K562 (cell line): ENCODE data around the gene WDR27. TPM values are rescaled to one million over a fixed set of nuclear protein-coding genes. Genes with fewer than 3 reads are reported as not detected.

Source experiments
- ASH1L ChIP-seq: fragments of 450-650 bp; IDR thresholded peaks from 2 replicates; pipeline ENCODE4 v1.6.1; 2018; ENCODE audit warnings: borderline replicate concordance, mild to moderate bottlenecking, low read depth; ENCODE audit not compliant: partially characterized antibody
- CREBBP ChIP-seq: IDR thresholded peaks from one replicate; pipeline ENCODE4 v1.6.1; 2012; ENCODE audit warnings: low read depth, mild to moderate bottlenecking, control low read depth, inconsistent platforms, low read length
- CREM ChIP-seq: IDR thresholded peaks from 2 replicates; pipeline ENCODE4 v1.6.1; 2014; ENCODE audit warnings: antibody characterized with exemption, low read depth
- E4F1 ChIP-seq: fragments of 250-450 bp; sonication (Bioruptor Pico); IDR thresholded peaks from 2 replicates; pipeline ENCODE4 v1.5.0; 2021; ENCODE audit warnings: mild to moderate bottlenecking, borderline replicate concordance
- JUND ChIP-seq, 2 experiments: IDR thresholded peaks; 2 replicates in 1 of 2; 3 replicates in 1 of 2; pipeline ENCODE4 v1.6.1; 2011; ENCODE audit warnings: borderline replicate concordance in 2 of 2, low read depth in 2 of 2, low read length in 2 of 2, improper control_type of control experiment in 1 of 2, missing biosample characterization in 1 of 2, missing genetic modification characterization in 1 of 2, missing genetic modification reagents in 1 of 2
- KDM1A ChIP-seq, 2 experiments: fragments of 450-650 bp; IDR thresholded peaks; 2 replicates each; pipeline ENCODE4 v1.6.1; 2016; ENCODE audit warnings: mild to moderate bottlenecking in 2 of 2
- NELFE ChIP-seq: IDR thresholded peaks from 2 replicates; pipeline ENCODE4 v1.6.1; 2011; ENCODE audit warnings: mild to moderate bottlenecking; ENCODE audit not compliant: insufficient read depth, insufficient read length
- NEUROD1 ChIP-seq: fragments of 150-350 bp; IDR thresholded peaks from 2 replicates; pipeline ENCODE4 v1.6.1; 2014; ENCODE audit warnings: borderline replicate concordance, low read length, low read depth; ENCODE audit not compliant: partially characterized antibody
- POLR3G ChIP-seq: IDR thresholded peaks from 2 replicates; pipeline ENCODE4 v1.6.1; 2011; ENCODE audit not compliant: insufficient read length, insufficient replicate concordance; ENCODE audit errors: extremely low read depth
- RB1 ChIP-seq: fragments of 450-650 bp; IDR thresholded peaks from 2 replicates; pipeline ENCODE4 v1.6.1; 2017; ENCODE audit warnings: low read depth, mild to moderate bottlenecking
- RFX7 ChIP-seq: fragments of 250-450 bp; sonication (Bioruptor Pico); IDR thresholded peaks from 2 replicates; pipeline ENCODE4 v1.5.1; 2021; ENCODE audit warnings: mild to moderate bottlenecking
- SOX6 ChIP-seq: fragments of 450-650 bp; IDR thresholded peaks from 2 replicates; pipeline ENCODE4 v1.6.1; 2014; ENCODE audit warnings: mild to moderate bottlenecking
- ZKSCAN3 ChIP-seq: fragments of 250-450 bp; sonication (Bioruptor Pico); IDR thresholded peaks from 2 replicates; pipeline ENCODE4 v1.4.0; 2020
- ZNF24 ChIP-seq: fragments of 450-650 bp; IDR thresholded peaks from 2 replicates; pipeline ENCODE4 v1.6.1; 2016
- ZNF586 ChIP-seq: fragments of 450-650 bp; formaldehyde crosslinking; conservative IDR thresholded peaks from 2 replicates; pipeline ENCODE4 v1.4.0; 2020; ENCODE audit warnings: mild to moderate bottlenecking, moderate library complexity
- polyA plus RNA-seq, 8 experiments: library from polyadenylated mRNA; depleted of rRNA in 4 of 8; stranded (reverse) in 5 of 8; unstranded in 3 of 8; fragments of >200 nt; fragmentation: Nextera tagmentation in 2 of 8; fragmentation: Illumina TruSeq in 1 of 8; extraction: Ambion mirVana in 2 of 8; extraction: Trizol in 1 of 8; gene quantifications; 2 replicates each; pipeline versions ENCODE4 v1.2.1 to v1.2.3, GENCODE V29; 2011 to 2014; ENCODE audit warnings: inconsistent platforms in 1 of 8, missing spikeins in 1 of 8
- total RNA-seq, 7 experiments: library from RNA; depleted of rRNA in 6 of 7; stranded (reverse); fragments of >200 nt in 6 of 7; fragmentation: Illumina TruSeq in 2 of 7; extraction: Trizol in 2 of 7; gene quantifications; 2 replicates each; pipeline versions ENCODE4 v1.2.1 to v1.2.3, GENCODE V29; 2011 to 2021; ENCODE audit warnings: low replicate concordance in 1 of 7
- TF ChIP-seq, protein P1 (sequence below): sonication (generic); formaldehyde crosslinking; IDR thresholded peaks from 2 replicates; pipeline ENCODE4 v1.8.1; 2023; ENCODE audit warnings: missing genetic modification reagents, mild to moderate bottlenecking, borderline replicate concordance
- TF ChIP-seq, protein P2 (sequence below): sonication (generic); formaldehyde crosslinking; IDR thresholded peaks from 2 replicates; pipeline ENCODE4 v1.8.0; 2022; ENCODE audit warnings: missing genetic modification reagents, mild to moderate bottlenecking, moderate library complexity, borderline replicate concordance
- TF ChIP-seq, protein P3 (sequence below): fragments of 250-450 bp; sonication (Bioruptor Pico); IDR thresholded peaks from 2 replicates; pipeline ENCODE4 v1.4.0; 2020; ENCODE audit warnings: borderline replicate concordance

Gene WDR27
- total and polyA plus RNA-seq, 9 of the 15 experiments (the other 6 are each of a cell fraction or from before 2014, with no cell fraction given): 4.3 to 77.2 (median 22.7) TPM

DNA sequence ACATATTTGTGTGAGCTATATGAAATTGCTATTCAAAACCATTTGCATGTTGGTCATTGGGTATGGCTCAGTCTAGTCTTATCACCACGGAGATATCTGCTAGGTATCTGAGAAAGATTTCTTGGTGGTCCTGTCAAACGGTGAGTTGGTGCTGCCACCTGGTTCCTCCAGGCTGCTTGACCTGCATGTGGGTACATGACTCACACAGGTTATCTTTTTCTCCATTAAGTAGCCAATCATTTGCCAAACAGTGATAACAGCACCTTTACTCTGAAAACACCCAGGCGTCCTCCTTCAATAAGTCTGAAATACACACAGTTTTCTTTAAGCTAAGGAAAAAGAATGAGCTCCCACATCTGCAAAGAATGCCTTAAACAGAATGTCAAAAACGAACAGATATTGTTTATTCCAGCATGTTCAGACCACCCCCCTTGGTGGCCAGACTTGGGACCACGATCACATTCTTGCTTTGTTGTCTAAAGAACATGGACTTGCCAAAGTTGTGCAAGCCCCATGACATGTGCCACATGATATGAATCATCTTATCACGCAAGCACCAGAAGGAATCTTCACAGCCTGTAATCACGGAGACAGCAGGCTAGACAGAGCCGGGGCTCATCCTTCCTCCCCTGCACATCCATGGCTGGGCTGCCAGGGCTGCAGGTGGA is 247.5 kb downstream of the WDR27 start (continued):
- peak in 1 of 2 experiments; percentile 31; a peak in 1 of 4 replicates for TF ChIP-seq KDM1A (IDR thresholded peaks at IDR 0.05)
- TF ChIP-seq CREBBP: no peak
- TF ChIP-seq RFX7 (CRISPR knock-in tag): no peak
- TF ChIP-seq, protein P1, sequence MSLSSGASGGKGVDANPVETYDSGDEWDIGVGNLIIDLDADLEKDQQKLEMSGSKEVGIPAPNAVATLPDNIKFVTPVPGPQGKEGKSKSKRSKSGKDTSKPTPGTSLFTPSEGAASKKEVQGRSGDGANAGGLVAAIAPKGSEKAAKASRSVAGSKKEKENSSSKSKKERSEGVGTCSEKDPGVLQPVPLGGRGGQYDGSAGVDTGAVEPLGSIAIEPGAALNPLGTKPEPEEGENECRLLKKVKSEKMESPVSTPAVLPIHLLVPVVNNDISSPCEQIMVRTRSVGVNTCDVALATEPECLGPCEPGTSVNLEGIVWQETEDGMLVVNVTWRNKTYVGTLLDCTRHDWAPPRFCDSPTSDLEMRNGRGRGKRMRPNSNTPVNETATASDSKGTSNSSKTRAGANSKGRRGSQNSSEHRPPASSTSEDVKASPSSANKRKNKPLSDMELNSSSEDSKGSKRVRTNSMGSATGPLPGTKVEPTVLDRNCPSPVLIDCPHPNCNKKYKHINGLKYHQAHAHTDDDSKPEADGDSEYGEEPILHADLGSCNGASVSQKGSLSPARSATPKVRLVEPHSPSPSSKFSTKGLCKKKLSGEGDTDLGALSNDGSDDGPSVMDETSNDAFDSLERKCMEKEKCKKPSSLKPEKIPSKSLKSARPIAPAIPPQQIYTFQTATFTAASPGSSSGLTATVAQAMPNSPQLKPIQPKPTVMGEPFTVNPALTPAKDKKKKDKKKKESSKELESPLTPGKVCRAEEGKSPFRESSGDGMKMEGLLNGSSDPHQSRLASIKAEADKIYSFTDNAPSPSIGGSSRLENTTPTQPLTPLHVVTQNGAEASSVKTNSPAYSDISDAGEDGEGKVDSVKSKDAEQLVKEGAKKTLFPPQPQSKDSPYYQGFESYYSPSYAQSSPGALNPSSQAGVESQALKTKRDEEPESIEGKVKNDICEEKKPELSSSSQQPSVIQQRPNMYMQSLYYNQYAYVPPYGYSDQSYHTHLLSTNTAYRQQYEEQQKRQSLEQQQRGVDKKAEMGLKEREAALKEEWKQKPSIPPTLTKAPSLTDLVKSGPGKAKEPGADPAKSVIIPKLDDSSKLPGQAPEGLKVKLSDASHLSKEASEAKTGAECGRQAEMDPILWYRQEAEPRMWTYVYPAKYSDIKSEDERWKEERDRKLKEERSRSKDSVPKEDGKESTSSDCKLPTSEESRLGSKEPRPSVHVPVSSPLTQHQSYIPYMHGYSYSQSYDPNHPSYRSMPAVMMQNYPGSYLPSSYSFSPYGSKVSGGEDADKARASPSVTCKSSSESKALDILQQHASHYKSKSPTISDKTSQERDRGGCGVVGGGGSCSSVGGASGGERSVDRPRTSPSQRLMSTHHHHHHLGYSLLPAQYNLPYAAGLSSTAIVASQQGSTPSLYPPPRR (CRISPR knock-in tag): no peak
- no peak for TF ChIP-seq RB1
- no peak for TF ChIP-seq CREM
- TF ChIP-seq NEUROD1: no peak
- no peak for TF ChIP-seq ZKSCAN3 (CRISPR knock-in tag)
- TF ChIP-seq, protein P2, sequence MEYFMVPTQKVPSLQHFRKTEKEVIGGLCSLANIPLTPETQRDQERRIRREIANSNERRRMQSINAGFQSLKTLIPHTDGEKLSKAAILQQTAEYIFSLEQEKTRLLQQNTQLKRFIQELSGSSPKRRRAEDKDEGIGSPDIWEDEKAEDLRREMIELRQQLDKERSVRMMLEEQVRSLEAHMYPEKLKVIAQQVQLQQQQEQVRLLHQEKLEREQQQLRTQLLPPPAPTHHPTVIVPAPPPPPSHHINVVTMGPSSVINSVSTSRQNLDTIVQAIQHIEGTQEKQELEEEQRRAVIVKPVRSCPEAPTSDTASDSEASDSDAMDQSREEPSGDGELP (CRISPR knock-in tag): no peak
- TF ChIP-seq NELFE: no peak
- peak; percentile 62 for TF ChIP-seq JUND (IDR thresholded peaks at IDR 0.05; ENCODE audit: borderline replicate concordance, low read depth, low read length)
- 0 out of 3 replicates have a peak, but pooled peaks have one; percentile 43 for TF ChIP-seq JUND (tag; IDR thresholded peaks at IDR 0.05; ENCODE audit: borderline replicate concordance, low read depth, low read length)
- no peak for TF ChIP-seq E4F1
- no peak for TF ChIP-seq POLR3G
- no peak for TF ChIP-seq ASH1L
- no peak for TF ChIP-seq ZNF586
- TF ChIP-seq SOX6: 0 out of 2 replicates have a peak, but pooled peaks have one; percentile 33
- TF ChIP-seq ZNF24: no peak
- TF ChIP-seq, protein P3, sequence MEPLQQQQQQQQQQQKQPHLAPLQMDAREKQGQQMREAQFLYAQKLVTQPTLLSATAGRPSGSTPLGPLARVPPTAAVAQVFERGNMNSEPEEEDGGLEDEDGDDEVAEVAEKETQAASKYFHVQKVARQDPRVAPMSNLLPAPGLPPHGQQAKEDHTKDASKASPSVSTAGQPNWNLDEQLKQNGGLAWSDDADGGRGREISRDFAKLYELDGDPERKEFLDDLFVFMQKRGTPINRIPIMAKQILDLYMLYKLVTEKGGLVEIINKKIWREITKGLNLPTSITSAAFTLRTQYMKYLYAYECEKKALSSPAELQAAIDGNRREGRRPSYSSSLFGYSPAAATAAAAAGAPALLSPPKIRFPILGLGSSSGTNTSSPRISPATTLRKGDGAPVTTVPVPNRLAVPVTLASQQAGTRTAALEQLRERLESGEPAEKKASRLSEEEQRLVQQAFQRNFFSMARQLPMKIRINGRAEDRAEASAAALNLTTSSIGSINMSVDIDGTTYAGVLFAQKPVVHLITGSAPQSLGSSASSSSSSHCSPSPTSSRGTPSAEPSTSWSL (CRISPR knock-in tag): no peak
